ENCODE measurements around the gene SSH3.

SSH3 gene

DNA sequence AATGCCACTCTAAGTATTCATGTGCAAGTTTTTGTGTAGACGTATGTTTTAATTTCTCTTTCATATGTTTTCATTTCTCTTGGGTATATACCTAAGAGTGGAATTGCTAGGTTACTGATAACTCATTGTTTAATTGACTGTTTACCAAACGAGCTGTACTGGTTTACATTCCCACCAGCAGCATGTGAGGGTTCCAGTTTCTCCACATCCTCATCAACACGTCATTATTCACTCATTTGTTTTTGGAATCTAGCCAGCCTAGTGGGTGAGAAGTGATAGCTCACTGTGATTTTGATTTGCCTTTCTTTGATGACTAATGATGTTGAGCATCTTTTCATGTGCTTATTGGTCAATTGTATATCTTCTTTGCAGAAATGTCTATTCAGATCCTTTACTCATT, 10.2 kb upstream of the SSH3 start:
- peak; percentile 39 to 60 for DNase-seq

DNA sequence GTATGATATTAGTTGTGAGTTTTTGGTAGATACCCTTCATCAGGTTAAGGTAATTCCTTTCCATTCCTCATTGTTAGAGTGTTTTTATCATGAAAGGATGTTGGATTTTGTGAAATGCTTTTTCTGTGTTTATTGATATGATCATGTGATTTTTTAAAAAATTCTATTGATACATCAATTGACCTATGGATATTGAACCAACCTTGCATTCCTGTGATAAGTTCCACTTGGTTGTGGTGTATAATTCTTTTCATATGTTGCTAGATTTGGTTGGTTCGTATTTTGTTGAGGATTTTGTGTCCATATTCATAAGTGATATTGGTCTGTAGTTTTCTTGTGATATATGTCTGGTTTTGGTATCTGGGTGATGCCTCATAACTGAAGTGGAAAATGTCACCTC, 7.5 kb upstream of the SSH3 start:
- no peak for DNase-seq

DNA sequence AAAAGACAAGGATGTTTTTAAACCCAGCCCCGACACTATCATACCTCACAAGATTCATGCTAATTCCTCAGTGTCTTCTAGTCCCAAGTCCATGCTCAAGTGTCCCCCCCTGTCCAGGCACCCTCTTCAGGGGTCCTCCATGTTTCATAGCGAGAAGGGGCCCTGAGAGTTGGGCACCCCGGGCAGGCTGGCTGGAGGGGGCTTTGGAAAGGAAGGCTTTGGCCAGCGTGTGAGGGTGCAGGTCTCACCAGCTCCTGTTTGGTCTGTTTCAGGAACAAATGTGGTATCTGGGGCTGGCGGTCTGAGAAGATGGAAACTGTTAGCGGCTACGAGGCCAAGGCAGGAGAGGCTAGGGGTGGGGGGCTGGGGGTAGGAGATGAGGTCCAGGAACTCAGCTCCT, 4.5 kb upstream of the SSH3 start:
- DNase-seq = no peak

DNA sequence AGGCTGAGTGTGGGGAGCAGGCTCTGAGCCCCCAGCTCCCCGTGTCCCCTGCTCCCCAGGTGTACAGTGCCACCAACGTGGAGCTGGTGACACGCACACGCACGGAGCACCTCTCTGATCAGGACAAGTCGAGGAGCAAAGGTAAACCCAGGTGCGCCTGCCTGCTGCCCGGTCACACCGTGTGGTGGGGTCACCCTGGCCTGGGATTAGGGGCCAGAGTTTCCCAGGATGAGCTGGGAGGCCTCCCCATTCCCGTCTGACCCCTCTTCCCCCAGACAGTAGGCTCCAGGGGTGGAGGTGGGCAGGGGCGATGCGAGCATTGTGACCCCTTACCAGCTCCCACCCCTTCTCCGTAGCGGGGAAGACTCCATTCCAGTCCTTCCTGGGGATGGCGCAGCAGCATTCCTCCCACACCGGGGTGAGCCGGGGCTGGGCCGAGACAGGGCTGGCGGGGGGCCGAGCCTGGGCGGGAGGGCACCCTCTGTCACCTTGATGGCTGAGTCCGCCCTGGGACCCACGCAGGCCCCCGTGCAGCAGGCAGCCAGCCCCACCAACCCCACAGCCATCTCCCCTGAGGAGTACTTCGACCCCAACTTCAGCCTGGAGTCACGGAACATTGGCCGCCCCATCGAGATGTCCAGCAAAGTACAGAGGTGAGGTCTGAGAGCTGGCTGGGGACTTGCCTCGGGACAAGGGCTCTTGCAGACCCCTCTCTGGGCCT, 3.7 kb upstream of the SSH3 start:
- DNase-seq = no peak

DNA sequence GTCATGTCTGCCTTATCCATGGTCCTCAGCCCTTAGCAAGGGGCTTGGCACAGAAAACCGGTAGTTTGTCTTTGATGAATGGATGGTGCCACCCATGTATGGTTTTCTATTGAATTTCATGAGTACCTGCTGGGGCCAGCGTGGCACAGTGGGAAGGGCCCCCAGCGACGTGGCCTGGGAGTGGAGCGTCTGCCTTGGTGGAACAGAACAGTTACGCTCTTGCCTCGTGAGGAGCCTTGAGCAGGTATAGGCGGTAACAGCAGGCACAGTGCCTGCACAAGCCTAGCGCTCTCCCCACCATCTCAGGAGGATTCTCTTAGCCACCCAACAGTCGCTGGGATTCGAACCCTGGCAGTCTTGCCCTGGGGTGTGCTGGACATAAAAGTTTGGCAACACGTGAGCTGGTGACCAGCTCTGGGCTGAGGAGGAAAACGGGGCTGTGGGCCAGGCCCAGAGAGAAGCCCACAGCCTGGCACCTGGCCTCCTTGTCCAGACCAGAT, 3.0 kb upstream of the SSH3 start:
- no peak for DNase-seq

DNA sequence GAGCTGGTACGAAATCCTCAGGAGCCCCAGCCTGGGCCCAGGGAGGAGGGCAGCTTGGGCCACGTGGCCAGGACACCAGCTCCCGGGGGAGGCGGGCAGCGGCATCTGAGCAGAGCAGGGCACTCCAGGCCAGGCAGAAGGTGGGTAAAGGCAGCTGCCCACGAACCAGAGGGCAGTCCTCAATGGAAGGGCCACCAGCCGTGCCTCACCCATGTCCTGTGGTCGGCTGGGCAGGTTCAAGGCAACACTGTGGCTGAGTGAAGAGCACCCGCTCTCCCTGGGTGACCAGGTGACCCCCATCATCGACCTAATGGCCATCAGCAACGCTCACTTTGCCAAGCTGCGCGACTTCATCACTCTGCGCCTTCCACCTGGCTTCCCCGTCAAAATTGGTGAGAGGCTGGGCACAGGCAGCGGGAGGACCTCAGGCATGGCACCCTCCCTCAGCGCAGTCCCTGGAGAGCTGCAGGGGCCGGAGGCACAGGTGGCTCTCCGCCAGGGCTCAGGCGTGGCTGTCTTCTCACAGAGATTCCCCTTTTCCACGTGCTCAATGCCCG, 2.5 kb upstream of the SSH3 start:
- DNase-seq = no peak

DNA sequence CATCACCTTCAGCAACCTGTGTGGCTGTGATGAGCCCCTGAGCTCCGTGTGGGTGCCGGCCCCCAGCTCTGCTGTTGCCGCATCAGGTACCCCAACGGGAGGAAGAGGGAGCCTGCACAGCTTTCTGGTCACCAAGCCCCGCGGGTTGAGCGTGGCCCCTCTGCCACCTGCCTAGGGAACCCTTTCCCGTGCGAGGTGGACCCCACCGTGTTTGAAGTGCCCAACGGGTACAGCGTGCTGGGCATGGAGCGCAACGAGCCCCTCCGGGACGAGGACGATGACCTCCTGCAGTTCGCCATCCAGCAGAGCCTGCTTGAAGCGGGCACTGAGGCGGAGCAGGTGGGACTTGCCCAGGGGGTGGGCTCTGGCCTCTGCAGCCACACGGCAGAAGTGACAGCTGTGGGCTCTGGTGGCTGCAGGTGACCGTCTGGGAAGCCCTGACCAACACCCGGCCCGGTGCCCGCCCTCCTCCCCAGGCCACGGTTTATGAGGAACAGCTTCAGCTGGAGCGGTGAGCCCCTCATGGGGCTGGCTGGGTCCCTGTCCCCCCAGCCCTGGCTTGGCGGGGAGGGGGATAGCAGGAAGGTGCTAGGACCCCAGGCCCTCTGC, 1.9 kb upstream of the SSH3 start:
- DNase-seq = no peak

DNA sequence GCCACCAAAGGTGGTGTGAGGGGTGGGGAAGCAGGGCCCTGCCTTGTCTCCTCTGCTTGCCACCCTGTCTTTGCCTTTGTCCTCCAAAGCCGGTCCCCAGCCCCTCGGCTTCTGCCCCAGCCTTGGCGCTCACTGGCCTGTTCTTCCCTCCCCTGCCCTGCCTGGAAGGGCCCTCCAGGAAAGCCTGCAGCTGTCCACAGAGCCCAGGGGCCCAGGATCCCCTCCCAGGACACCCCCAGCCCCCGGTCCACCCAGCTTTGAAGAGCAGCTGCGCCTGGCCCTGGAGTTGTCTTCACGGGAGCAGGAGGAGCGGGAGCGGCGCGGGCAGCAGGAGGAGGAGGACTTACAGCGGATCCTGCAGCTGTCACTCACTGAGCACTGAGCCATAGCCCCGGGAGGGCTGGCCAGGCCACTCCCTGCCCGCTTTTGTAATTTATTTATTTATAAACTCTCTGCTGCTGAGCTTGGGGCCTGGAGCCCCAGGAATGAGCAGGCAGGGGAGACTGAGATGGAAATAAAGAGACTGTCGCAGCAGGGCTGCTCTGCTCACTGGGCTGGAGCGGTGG, 1.3 kb upstream of the SSH3 start:
- DNase-seq = peak; percentile 50 to 59

DNA sequence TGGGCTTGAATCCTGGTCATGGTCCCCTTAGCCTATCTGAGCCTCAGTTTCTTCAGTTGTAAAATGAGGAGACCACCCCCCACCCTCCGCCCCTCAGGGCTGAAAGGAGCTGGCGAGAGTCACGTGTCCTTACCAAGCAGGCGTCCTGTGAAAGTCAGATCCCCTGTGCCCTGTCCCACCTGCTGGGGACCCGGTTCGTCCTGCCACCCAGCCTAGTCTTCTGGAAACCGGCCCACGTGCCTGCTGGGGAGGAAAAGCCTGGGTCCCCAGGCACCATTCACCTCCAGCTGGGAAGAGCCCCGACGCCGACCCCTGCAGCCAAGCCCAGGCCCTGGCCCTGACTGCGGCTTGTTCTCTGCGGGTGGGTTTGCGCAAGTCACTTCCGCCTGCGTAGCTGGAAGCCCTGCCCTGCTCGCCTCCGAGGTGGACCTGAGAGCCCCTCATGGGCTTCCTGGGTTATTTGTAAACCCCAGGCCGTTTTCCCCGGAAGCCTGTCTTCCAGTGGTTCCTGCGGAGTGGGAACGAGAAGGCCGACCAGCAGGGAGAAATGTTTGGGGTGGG, 679 bp upstream of the SSH3 start:
- peak; percentile 51 to 66 for DNase-seq

DNA sequence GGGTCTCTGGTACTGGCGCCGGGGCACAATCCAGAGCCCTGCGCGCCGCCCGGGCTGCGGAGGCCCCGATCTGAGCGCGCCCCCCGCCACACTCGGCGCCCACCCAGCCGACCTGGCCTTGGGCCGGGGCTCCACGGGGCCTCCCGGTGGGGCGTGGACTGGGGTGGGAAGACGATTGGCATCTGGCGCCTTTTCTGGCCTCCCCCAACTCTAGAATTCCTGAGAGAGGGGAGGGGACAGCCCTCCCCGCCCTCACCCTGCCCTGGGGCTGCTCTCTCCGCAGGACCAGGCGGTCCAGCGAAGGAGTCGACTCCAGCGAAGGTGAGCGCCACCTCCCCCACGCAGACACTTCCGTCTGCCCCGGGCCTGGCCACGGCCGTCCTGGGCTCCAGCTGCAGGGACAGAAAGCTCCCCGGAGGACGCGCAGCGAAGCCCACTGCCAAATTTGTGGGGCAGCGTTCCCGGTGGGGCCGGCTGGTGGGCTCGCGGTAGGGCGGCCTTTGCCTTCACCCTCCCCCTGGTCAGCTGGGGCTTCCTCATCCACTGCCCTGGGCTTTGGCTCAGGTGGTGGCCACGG, 593 bp downstream of the SSH3 start:
- no peak for DNase-seq

DNA sequence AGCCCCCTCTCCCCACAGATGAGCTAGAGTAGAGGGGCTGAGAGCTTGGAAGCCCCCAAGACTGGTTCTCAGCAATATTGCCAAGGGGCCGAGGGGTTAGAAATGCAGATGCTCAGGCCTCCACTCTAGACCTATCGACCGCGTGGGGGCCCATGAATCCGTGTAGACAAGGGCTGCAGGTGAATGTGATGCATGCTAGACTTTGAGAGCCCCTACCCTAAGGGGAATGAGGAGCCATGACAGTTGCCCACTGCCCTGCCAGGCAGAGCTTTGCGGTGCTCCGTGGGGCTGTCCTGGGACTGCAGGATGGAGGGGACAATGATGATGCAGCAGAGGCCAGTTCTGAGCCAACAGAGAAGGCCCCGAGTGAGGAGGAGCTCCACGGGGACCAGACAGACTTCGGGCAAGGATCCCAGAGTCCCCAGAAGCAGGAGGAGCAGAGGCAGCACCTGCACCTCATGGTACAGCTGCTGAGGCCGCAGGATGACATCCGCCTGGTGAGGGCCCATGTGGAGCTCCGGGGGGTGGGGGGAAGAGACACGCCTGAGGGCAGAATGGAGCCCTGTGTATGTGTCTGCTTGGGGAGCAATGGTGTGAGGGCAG, 1.3 kb downstream of the SSH3 start:
- no peak for DNase-seq

DNA sequence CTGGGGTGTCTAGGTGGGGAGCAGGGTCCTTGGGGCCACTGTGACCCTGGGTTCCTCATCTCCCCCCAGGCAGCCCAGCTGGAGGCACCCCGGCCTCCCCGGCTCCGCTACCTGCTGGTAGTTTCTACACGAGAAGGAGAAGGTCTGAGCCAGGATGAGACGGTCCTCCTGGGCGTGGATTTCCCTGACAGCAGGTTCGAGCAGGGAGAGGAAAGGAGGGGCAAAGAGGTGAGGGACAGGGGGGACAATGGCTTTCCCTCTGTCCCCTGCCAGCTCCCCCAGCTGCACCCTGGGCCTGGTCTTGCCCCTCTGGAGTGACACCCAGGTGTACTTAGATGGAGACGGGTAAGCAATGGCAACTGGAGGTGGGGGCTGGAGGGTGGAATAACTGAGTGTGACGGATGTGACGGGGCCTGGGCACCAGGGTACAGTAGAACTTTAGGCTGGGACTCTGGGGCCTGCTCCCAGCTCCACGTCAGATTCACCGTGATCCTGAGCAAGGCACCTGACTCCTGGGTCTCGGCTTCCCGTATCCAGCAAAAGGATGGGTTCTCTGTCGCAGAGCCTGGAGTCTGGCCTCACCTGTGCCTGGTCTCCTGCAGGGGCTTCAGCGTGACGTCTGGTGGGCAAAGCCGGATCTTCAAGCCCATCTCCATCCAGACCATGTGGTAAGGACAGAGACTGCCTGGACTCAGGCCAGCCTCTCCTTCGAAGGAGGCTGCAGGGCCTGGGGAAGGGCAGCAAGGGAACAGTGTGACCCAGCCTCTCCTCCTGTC, 3.6 kb downstream of the SSH3 start:
- no peak for DNase-seq

DNA sequence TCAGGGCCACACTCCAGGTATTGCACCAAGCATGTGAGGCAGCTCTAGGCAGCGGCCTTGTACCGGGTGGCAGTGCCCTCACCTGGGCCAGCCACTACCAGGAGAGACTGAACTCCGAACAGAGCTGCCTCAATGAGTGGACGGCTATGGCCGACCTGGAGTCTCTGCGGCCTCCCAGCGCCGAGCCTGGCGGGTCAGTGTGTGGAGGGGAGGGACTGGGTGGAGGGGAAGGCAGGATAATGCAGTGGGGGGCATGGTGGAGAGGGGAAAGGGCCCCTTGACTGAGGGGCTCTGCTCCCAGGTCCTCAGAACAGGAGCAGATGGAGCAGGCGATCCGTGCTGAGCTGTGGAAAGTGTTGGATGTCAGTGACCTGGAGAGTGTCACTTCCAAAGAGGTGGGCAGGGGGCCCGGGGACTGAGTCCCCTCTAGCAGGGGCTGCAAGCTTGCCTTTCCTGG, 4.2 kb downstream of the SSH3 start:
- DNase-seq = no peak

DNA sequence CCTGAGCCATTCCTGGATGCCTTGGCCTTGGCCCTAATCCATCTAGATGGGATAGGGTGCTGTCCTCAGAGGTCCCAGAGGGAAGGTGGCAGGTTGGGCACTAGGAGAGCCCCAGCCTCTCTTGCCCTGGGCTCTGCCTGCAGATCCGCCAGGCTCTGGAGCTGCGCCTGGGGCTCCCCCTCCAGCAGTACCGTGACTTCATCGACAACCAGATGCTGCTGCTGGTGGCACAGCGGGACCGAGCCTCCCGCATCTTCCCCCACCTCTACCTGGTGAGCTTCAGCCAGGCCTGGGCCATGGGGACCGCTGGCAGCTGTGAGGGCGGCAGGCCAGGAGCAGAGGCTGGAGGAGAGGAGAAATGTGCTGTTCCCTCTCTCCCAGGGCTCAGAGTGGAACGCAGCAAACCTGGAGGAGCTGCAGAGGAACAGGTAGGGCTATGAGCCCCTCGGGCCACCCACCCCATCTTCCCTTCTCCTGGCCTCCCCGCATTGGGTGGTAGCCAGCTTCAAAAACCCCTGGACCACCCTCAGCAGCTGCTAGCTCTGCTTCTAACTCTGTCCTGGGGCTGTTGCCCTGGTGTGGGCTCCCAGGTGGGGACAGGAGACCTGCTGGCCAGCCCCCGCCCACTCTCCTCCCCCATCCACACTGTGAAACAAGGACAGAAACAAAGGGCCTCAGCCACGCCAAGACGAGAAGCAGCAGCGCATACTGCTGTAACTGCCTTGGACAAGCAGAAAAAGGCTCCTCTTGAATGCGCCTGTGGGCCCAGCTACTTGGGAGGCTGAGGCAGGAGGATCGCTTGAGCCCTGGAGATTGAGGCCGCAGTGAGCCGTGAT, 4.9 kb downstream of the SSH3 start:
- DNase-seq = no peak

DNA sequence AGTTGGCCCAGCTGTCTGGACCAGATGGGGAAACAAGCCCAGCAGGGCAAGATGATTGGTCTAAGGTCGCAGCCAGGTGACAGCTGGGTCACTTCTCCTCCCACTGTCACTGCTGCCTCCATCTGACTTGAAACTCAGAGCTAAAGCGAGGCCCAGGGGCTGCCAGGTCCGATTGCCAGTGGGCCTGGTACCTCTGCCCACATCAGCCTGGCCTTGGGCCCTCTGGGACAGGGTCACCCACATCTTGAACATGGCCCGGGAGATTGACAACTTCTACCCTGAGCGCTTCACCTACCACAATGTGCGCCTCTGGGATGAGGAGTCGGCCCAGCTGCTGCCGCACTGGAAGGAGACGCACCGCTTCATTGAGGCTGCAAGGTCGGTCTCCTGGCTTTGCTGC, 5.8 kb downstream of the SSH3 start:
- DNase-seq = no peak

DNA sequence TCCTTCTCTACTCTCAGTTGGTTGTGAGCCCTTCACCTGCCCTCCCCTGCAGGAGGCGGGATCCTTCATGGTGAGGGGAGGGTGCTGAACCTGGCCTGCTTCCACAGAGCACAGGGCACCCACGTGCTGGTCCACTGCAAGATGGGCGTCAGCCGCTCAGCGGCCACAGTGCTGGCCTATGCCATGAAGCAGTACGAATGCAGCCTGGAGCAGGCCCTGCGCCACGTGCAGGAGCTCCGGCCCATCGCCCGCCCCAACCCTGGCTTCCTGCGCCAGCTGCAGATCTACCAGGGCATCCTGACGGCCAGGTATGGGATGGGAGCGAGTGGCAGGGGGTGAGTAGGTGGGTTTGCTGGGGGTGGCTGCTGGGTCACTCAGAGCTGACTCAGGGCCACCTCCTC, 6.3 kb downstream of the SSH3 start:
- DNase-seq = no peak

DNA sequence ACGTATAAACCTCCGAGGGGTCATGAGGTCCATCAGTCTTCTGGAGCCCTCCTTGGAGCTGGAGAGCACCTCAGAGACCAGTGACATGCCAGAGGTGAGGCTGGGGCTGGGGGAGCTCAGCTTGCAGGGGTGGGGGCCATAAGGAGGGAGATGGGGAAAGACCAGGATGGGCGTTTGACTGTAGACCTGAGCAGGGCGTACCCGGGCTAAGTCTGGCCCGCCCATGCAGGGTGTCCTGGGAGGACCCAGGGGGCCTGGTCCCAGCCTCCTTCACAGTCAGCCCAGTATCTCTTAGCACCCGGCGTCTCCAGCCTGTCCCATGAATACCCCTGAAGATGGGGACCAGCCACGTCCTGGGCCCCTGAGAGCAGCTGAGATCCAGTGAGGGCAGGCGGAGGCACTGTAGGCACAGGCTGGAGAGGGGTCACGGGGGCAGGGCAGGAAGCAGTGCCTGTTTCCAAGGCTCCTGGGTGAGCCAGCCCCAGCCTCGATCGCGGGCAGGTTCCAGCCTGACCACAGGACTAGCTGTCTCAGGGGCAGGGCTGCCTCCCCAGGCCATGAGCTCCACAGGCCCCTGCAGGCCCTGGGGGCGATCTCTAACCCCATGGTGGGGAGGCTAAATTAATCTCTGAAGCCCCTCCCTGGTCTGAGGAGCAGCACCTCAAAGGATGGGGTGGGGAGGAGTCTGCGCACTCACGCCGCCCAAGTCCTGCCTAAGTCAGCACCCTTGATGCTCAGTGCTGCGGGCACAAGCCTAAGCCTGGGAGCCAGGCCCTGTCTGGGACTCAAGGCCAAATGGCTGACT, 7.1 kb downstream of the SSH3 start:
- DNase-seq = no peak

DNA sequence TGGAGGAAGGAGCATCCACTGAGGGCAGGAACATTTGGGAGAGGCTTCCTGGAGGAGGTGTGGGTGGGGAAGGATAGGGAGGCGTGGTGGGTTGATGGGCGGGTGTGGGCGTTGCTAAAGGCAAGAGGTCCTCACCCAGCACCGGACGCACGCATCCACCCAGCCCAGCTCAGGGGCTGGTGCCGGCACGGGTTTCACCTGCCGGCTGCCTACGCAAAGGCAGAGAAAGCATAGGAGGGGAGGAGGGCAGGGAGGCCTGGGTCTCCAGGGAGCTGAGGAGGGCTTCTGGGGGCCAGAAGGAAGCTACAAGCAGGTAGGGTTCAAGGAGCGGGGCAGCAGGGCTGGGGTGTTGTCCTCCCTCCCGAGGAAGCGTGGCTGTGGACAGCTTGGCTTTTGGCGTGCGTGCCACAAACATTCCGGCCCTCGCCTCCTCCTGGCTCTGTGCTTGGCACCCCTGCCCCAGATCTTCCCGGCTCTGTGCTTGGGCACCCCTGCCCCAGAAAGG, 7.8 kb downstream of the SSH3 start:
- DNase-seq = no peak

DNA sequence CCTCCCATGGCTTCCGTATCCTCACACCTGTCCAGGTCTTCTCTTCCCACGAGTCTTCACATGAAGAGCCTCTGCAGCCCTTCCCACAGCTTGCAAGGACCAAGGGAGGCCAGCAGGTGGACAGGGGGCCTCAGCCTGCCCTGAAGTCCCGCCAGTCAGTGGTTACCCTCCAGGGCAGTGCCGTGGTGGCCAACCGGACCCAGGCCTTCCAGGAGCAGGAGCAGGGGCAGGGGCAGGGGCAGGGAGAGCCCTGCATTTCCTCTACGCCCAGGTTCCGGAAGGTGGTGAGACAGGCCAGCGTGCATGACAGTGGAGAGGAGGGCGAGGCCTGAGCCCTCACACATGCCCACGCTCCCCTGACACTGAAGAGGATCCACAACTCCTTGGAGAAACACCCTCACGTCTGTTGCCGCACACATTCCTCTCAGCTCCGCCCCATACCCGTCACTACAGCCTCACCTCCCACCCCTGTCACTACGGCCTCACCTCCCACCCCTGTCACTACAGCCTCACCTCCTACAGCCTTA, 8.3 kb downstream of the SSH3 start:
- no peak for DNase-seq

All from inflammatory macrophage (primary cell).